HUES48 (cell line): ENCODE data around the gene CCNL1.
"Not testable (repeated sequence)": the region's sequence is repeated elsewhere in the genome, so short reads cannot be mapped to it uniquely, and the experiment has no call there.

Experiments
- H3K27ac ChIP-seq: one replicate; pipeline ENCODE4 v1.7.0; 2013; ENCODE audit warnings: low read depth, low read length, inconsistent platforms
- H3K27me3 ChIP-seq: 2 replicates; pipeline ENCODE4 v1.6.1; 2013; ENCODE audit warnings: mild to moderate bottlenecking, low read length; ENCODE audit not compliant: control insufficient read depth, insufficient read depth
- H3K36me3 ChIP-seq: 2 replicates; pipeline ENCODE4 v1.6.1; 2013; ENCODE audit warnings: low read length; ENCODE audit not compliant: control insufficient read depth, insufficient read depth
- H3K4me1 ChIP-seq: 2 replicates; pipeline ENCODE4 v1.6.1; 2013; ENCODE audit warnings: mild to moderate bottlenecking, low read length; ENCODE audit not compliant: control insufficient read depth, insufficient read depth
- H3K4me3 ChIP-seq: 2 replicates; pipeline ENCODE4 v1.5.1; 2013; ENCODE audit warnings: mild to moderate bottlenecking, low read depth, low read length
- H3K9ac ChIP-seq: 2 replicates; pipeline ENCODE4 v1.6.1; 2013; ENCODE audit warnings: mild to moderate bottlenecking, low read depth, low read length, moderate library complexity
- H3K9me3 ChIP-seq: 2 replicates; pipeline ENCODE4 v1.6.1; 2013; ENCODE audit warnings: low read length; ENCODE audit not compliant: control insufficient read depth, insufficient read depth

CCNL1 gene

DNA sequence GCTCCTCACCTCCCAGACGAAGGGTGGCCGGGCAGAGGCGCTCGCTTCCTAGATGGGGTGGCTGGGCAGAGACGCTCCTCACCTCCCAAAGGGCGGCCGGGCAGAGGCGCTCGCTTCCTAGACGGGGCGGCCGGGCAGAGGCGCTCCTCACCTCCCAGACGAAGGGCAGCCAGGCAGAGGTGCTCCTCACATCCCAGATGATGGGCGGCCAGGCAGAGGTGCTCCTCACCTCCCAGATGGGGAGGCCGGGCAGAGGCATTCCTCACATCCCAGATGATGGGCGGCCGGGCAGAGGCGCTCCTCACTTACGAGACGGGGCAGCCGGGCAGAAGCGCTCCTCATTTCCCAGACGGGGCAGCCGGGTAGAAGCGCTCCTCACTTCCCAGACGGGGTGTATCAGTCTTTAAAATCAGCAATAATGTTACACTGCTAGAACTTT is 19.4 kb upstream of the CCNL1 start:
- Histone ChIP-seq H3K27ac (no peak overlapping the region), H3K36me3 (no peaks in the 10 kb centered on the region), H3K4me1 (0 out of 2 replicates have a peak, but pooled peaks cover 5% of the 10 kb centered on the region), H3K4me3 (no peak overlapping the region), H3K9me3 (peaks cover 25% of the 10 kb centered on the region), H3K9ac (no peak overlapping the region), H3K27me3 (no peaks in the 10 kb centered on the region)

DNA sequence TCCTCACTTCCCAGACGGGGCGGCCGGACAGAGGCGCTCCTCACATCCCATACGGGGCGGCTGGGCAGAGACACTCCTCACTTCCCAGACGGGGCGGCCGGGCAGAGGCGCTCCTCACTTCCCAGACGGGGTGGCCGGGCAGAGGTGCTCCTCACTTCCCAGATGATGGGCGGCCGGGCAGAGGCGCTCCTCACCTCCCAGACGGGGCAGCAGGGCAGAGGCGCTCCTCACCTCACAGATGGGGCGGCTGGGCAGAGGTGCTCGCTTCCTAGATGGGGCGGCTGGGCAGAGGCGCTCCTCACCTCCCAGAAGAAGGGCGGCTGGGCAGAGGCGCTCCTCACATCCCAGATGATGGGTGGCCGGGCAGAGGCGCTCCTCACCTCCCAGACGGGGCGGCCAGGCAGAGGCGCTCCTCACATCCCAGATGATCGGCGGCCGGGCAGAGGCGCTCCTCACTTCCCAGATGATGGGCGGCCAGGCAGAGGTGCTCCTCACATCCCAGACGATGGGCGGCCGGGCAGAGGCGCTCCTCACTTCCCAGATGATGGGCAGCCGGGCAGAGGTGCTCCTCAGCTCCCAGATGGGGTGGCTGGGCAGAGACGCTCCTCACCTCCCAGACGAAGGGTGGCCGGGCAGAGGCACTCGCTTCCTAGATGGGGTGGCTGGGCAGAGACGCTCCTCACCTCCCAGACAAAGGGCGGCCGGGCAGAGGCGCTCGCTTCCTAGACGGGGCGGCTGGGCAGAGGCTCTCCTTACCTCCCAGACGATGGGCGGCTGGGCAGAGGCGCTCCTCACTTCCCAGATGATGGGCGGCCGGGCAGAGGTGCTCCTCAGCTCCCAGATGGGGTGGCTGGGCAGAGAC is 18.8 kb upstream of the CCNL1 start:
- H3K9me3 ChIP-seq = peaks cover 25% of the 10 kb centered on the region
- H3K9ac ChIP-seq = not testable (repeated sequence)

GRCh38 chr3:157177801-157178453 is 18.0 kb upstream of the CCNL1 start:
- H3K9ac ChIP-seq, H3K27me3 ChIP-seq, H3K4me1 ChIP-seq, H3K4me3 ChIP-seq, H3K36me3 ChIP-seq, H3K27ac ChIP-seq: not testable (repeated sequence)
- H3K9me3 ChIP-seq = peaks cover 25% of the 10 kb centered on the region

More for the DNA sequence above, 18.8 kb upstream of the CCNL1 start:
- H3K36me3 ChIP-seq, H3K27ac ChIP-seq, H3K4me1 ChIP-seq, H3K27me3 ChIP-seq, H3K4me3 ChIP-seq: not testable (repeated sequence)

DNA sequence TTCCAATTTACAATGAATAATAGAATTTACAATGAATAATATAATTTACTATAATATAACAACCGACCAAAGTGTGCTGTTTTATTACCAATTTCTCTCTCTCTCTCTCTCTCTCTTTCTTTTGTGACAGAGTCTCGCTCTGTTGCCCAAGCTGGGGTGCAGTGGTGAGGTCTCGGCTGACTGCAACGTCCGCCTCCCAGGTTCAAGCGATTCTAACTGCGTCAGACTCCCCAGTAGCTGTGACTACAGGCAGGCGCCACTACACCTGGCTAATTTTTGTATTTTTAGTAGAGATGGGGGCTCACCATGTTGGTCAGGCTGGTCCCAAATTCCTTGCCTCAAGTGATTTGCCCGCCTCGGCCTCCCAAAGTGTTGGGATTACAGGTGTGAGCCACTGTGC is 17.0 kb upstream of the CCNL1 start:
- no peak overlapping the region for H3K27ac ChIP-seq
- H3K27me3 ChIP-seq = no peaks in the 10 kb centered on the region
- H3K9ac ChIP-seq = no peak overlapping the region
- H3K4me1 ChIP-seq = peaks cover 10% of the 10 kb centered on the region; the same call in 1 of the 2 replicates
- 0 out of 2 replicates have a peak overlapping the region, but pooled peaks have one; percentile 90 for H3K4me3 ChIP-seq
- H3K36me3 ChIP-seq = no peaks in the 10 kb centered on the region
- H3K9me3 ChIP-seq = peaks cover 25% of the 10 kb centered on the region

DNA sequence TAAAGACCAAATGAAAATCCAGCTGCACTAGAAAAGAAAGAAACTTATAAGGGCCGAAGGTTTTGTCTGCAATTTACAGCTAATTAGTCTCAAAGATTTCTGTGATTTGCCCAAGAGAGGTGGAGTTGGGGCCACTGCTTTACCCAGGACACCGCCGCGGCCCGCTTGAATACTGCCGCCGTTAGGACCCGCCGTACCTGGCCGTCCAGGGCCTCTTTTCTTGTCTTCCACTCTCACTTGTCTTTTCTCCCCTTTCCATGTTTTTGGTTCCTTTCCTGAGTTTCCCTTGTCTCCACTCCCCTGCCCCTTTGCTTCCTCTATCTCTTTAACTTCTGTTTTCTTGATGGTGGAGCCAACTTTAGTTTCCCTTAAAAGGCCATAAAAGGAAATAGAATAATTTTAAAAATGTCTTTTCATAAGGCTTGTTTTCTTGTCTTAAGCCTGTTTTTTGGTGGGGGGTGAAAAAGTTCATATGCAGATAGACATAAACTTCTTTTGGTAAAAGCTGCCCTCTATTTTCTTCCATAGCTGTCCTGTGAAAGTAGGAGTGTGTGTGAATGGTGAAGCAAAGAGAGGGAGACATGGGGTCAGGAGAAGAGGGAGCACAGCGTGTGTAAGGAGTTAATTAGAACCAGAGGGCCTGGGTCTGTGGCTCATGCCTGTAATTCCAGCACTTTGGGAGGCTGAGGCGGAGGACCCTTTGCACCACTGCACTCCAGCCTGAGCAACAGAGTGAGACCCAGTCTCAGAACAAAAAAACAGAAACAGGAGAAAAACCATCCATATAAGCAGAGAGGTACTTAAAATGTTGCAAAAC is 16.0 kb upstream of the CCNL1 start:
- H3K36me3 ChIP-seq = no peaks in the 10 kb centered on the region
- H3K27me3 ChIP-seq = no peaks in the 10 kb centered on the region
- peak overlapping the region; percentile 94 for H3K27ac ChIP-seq
- H3K4me3 ChIP-seq = peak overlapping the region; percentile 90
- H3K9me3 ChIP-seq = peaks cover 22% of the 10 kb centered on the region
- peaks cover 10% of the 10 kb centered on the region; the same call in 1 of the 2 replicates for H3K4me1 ChIP-seq
- H3K9ac ChIP-seq = peak overlapping the region; percentile 68; the same call in 1 of the 2 replicates

DNA sequence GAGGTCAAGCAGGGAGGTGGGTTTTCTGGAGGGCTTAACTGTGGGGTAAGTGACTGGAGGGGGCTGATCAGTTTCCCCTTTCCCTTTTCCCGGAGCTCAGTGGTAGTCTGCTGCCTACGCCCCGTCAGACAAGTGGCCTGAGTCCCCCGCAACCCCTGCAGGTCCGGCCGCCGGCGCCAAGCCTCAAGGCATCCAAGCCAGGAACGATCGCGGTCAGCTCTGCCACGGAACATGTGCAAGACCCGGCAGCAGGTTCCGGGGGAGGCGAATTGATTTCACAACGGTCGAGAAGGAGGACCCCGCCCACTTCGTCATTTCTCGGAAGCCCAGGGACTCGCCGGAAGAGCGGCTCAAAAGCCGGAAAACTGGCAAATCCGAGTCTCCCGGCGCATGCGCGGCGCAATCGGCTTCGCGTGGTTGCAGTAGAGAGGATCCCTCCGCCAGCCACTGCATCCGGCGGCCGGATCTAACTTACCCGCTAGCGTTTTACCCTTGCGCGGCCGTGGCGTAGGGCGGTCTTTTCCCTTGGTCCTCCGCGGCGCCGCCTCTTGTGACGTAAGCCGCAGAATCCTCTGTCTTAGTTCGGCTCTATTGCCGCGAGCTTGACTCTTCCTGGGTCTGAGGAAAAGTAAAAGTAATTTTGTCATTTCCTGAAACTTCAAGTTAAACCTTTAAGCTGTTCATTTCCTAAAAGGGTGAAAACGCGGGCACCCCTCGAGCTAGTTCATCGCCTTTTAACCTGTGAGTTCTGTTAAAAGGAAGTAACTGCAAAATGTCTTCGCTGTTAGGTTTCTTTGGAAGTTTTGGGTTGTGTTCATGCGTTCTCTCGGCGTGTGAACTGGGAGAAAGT is 14.9 kb upstream of the CCNL1 start:
- Histone ChIP-seq H3K4me1 (peaks cover 10% of the 10 kb centered on the region; the same call in 1 of the 2 replicates), H3K27me3 (no peaks in the 10 kb centered on the region), H3K36me3 (no peaks in the 10 kb centered on the region), H3K4me3 (peak overlapping the region; percentile 90), H3K9me3 (peaks cover 15% of the 10 kb centered on the region), H3K9ac (peak overlapping the region; percentile 83), H3K27ac (peak overlapping the region; percentile 96)

GRCh38 chr3:157174290-157174648 is 14.3 kb upstream of the CCNL1 start:
- Histone ChIP-seq H3K27ac (peak overlapping the region; percentile 96), H3K27me3 (no peaks in the 10 kb centered on the region), H3K9ac (peak overlapping the region; percentile 83), H3K4me1 (peaks cover 10% of the 10 kb centered on the region; the same call in 1 of the 2 replicates), H3K4me3 (peak overlapping the region; percentile 90), H3K9me3 (peaks cover 12% of the 10 kb centered on the region), H3K36me3 (no peaks in the 10 kb centered on the region)

- H3K4me3 ChIP-seq = not testable (repeated sequence)
Measured at GRCh38 chr3:157173343-157173742, 13.4 kb upstream of the CCNL1 start.

DNA sequence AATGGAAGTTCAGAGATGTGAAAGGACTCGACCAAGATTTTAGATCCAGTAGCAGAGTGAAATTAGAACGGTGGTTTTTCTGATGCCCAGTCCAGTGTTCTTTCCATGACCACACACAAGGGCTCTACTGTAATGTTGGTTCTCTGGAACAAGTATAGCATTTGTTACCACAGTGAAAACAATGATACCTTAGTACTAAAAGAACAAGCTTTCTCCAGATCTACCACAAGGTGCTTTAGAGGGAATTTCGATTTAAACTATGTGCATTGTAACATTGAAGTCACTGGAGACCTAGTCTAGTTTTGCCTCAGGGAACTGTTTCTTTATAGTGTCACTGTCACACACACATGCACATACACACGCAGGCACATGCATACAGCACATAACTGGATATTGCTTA is 12.8 kb upstream of the CCNL1 start:
- Histone ChIP-seq H3K27ac (no peak overlapping the region), H3K4me1 (peaks cover 10% of the 10 kb centered on the region; the same call in 1 of the 2 replicates)

More at GRCh38 chr3:157173343-157173742, 13.4 kb upstream of the CCNL1 start:
- not testable (repeated sequence) for H3K9ac ChIP-seq, H3K36me3 ChIP-seq, H3K4me1 ChIP-seq, H3K27me3 ChIP-seq, H3K27ac ChIP-seq
- peaks cover 12% of the 10 kb centered on the region for H3K9me3 ChIP-seq

GRCh38 chr3:157170861-157171260 is 10.9 kb upstream of the CCNL1 start:
- H3K27me3 ChIP-seq = no peaks in the 10 kb centered on the region
- H3K9me3 ChIP-seq = no peaks in the 10 kb centered on the region
- H3K9ac ChIP-seq = no peak overlapping the region
- peaks cover 6% of the 10 kb centered on the region; the same call in 1 of the 2 replicates for H3K4me1 ChIP-seq
- H3K27ac ChIP-seq = no peak overlapping the region
- H3K36me3 ChIP-seq = no peaks in the 10 kb centered on the region
- H3K4me3 ChIP-seq = no peak overlapping the region

More for the DNA sequence above, 12.8 kb upstream of the CCNL1 start:
- Histone ChIP-seq H3K4me3 (no peak overlapping the region), H3K9ac (no peak overlapping the region), H3K36me3 (no peaks in the 10 kb centered on the region), H3K27me3 (no peaks in the 10 kb centered on the region), H3K9me3 (peaks cover 7% of the 10 kb centered on the region)
